GM23338 (cell line): ENCODE data around the gene KLC3. TPM values are rescaled to one million over a fixed set of nuclear protein-coding genes. Genes with fewer than 3 reads are reported as not detected.

Source experiments
- ATAC-seq: fragments of 200-7000 bp; cut with Tn5 transposase; 3 replicates; pipeline ENCODE4 v1.9.1; 2020
- DNase-seq: peaks from one replicate; pipeline ENCODE4 v3.0.0-alpha.2; 2015; ENCODE audit warnings: low spot score
- H2AFZ ChIP-seq: fragments of 200-600 bp; sonication (generic); 2 replicates; pipeline ENCODE4 v1.8.0; 2016; ENCODE audit warnings: antibody characterized with exemption, mild to moderate bottlenecking, moderate library complexity
- H3F3A ChIP-seq: fragments of 200-600 bp; sonication (generic); replicated peaks from 2 replicates; pipeline ENCODE4 v1.8.0; 2017; ENCODE audit warnings: antibody characterized with exemption, mixed run types, low read depth
- H3K27ac ChIP-seq: fragments of 200-600 bp; sonication (generic); 2 replicates; pipeline ENCODE4 v1.6.1; 2016; ENCODE audit warnings: low read depth
- H3K27me3 ChIP-seq: fragments of 200-600 bp; sonication (generic); 2 replicates; pipeline ENCODE4 v1.8.0; 2016; ENCODE audit warnings: mild to moderate bottlenecking, mixed run types, moderate library complexity; ENCODE audit not compliant: insufficient read depth
- H3K36me3 ChIP-seq: fragments of 200-600 bp; sonication (generic); 2 replicates; pipeline ENCODE4 v1.8.0; 2016; ENCODE audit warnings: mild to moderate bottlenecking; ENCODE audit not compliant: insufficient read depth
- H3K4me1 ChIP-seq: fragments of 200-600 bp; sonication (generic); 2 replicates; pipeline ENCODE4 v1.8.0; 2016; ENCODE audit warnings: mild to moderate bottlenecking, moderate library complexity; ENCODE audit not compliant: insufficient read depth
- H3K4me2 ChIP-seq: fragments of 200-600 bp; sonication (generic); 2 replicates; pipeline ENCODE4 v1.7.1; 2017; ENCODE audit warnings: mixed run types
- H3K4me3 ChIP-seq: fragments of 200-600 bp; sonication (generic); 2 replicates; pipeline ENCODE4 v1.6.1; 2016; ENCODE audit warnings: mixed run types
- H3K79me2 ChIP-seq: fragments of 200-600 bp; sonication (generic); replicated peaks from 2 replicates; pipeline ENCODE4 v1.8.0; 2017; ENCODE audit warnings: mild to moderate bottlenecking; ENCODE audit not compliant: insufficient read depth
- H3K9me2 ChIP-seq: fragments of 200-600 bp; sonication (generic); 2 replicates; pipeline ENCODE4 v1.8.0; 2017; ENCODE audit not compliant: insufficient read depth
- H4K20me1 ChIP-seq: fragments of 200-600 bp; sonication (generic); replicated peaks from 2 replicates; pipeline ENCODE4 v1.8.0; 2017; ENCODE audit warnings: mild to moderate bottlenecking; ENCODE audit not compliant: insufficient read depth
- H3K27ac Mint-ChIP-seq: 2 replicates; pipeline ENCODE4 v1.8.0; 2020; ENCODE audit warnings: inconsistent platforms, mild to moderate bottlenecking, moderate library complexity, mixed read lengths
- H3K27me3 Mint-ChIP-seq: 3 replicates; pipeline ENCODE4 v1.8.0; 2022; ENCODE audit warnings: low read depth, mild to moderate bottlenecking, moderate library complexity, mixed read lengths, inconsistent platforms; ENCODE audit not compliant: insufficient read depth, poor library complexity
- H3K36me3 Mint-ChIP-seq: 3 replicates; pipeline ENCODE4 v1.8.0; 2021; ENCODE audit warnings: low read depth, mild to moderate bottlenecking, inconsistent platforms, moderate library complexity, mixed read lengths
- H3K4me1 Mint-ChIP-seq: 3 replicates; pipeline ENCODE4 v1.8.0; 2020; ENCODE audit warnings: mild to moderate bottlenecking, inconsistent platforms, mixed read lengths
- H3K4me3 Mint-ChIP-seq: 3 replicates; pipeline ENCODE4 v1.8.0; 2021; ENCODE audit warnings: moderate library complexity, mild to moderate bottlenecking, inconsistent platforms, mixed read lengths
- H3K9me3 Mint-ChIP-seq: 3 replicates; pipeline ENCODE4 v1.8.0; 2020; ENCODE audit warnings: moderate library complexity, mild to moderate bottlenecking, inconsistent platforms, mixed read lengths
- STAT1 ChIP-seq: IDR thresholded peaks from one replicate; pipeline ENCODE4 v1.6.1; 2016; ENCODE audit warnings: antibody characterized with exemption; ENCODE audit not compliant: unreplicated experiment
- polyA plus RNA-seq: library from polyadenylated mRNA; unstranded; fragments of >200 nt; fragmentation: Nextera tagmentation; extraction: Ambion mirVana; gene quantifications from 2 replicates; pipeline ENCODE4 v1.2.1, GENCODE V29; 2016
- total RNA-seq: library from RNA; depleted of rRNA; stranded (reverse); fragments of >200 nt; shearing (Covaris generic); gene quantifications from 2 replicates; pipeline ENCODE4 v1.2.3, GENCODE V29; 2014
- TF ChIP-seq, protein P1 (sequence below): fragments of 250-450 bp; sonication (Bioruptor Pico); IDR thresholded peaks from 2 replicates; pipeline ENCODE4 v1.5.0; 2020; ENCODE audit warnings: mild to moderate bottlenecking, moderate library complexity
- TF ChIP-seq, protein P2 (sequence below): IDR thresholded peaks from one replicate; pipeline ENCODE4 v1.6.1; 2018; ENCODE audit warnings: antibody characterized with exemption; ENCODE audit not compliant: unreplicated experiment

Gene KLC3
- total and polyA plus RNA-seq, 2 experiments from 2014 or later: 3.1 to 6.4 TPM

DNA sequence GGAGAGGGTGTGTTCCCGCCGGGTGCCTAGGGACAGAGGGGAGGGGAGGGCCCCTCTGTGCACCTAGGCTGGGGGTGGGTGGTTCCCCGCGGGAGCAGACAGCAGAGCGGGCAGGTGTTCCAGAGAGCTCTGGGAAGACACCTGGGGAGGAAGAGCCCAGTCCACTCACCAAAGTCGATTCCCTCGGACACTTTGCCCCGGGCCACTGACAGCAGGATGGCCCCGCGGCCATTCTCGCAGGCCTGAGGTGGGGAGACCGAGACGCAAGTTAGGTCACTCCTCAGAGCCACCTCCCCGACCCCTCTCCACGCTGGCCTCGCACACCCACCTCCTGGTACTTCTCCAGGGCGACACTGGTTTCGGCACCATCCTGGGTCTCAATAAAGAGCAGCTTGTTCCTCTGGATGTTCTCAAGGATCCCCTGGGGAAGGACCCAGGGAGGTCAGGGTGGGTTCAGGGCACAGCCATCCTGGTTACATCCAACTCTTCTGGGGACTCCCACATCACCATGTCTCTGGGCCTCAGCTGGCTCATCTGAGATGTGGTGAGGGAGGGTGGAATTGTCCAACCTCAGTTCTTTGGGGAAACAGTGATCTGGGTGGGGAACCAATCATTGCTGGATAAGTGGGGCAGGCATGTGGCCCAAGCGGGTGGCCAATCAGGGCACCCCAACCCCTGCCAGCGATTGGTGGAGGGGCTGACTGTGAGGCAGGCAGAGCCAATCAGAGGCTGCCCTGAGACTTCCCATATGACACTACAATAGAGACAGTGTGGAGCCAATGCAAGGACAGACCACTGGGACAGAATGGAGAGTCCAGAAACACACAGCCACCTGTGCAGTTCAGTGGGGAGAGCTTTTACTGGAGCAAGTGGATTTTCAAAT is 12.6 kb downstream of the KLC3 start:
- Mint-ChIP-seq H3K9me3 (no peaks in the 10 kb centered on the region), H3K27ac (no peak overlapping the region), H3K4me3 (no peak overlapping the region), H3K36me3 (peaks cover 73% of the 10 kb centered on the region), H3K4me1 (no peaks in the 10 kb centered on the region; the same call in 1 of the 3 replicates), H3K27me3 (peaks cover 17% of the 10 kb centered on the region)
- no peaks in the 10 kb centered on the region for H3K4me1 ChIP-seq
- H3K4me2 ChIP-seq: no peak overlapping the region
- no peak overlapping the region for H3K27ac ChIP-seq
- H2AFZ ChIP-seq: no peak overlapping the region
- H3K4me3 ChIP-seq: no peak overlapping the region
- no peaks in the 10 kb centered on the region for H3K9me2 ChIP-seq
- no peak for DNase-seq
- peak; percentile 21; the same call in 1 of the 3 replicates for ATAC-seq
- H3K79me2 ChIP-seq: no peaks in the 10 kb centered on the region
- H3F3A ChIP-seq: no peaks in the 10 kb centered on the region
- H3K27me3 ChIP-seq: no peaks in the 10 kb centered on the region
- H3K36me3 ChIP-seq: peaks cover 27% of the 10 kb centered on the region; the same call in 1 of the 2 replicates
- TF ChIP-seq, protein P1, sequence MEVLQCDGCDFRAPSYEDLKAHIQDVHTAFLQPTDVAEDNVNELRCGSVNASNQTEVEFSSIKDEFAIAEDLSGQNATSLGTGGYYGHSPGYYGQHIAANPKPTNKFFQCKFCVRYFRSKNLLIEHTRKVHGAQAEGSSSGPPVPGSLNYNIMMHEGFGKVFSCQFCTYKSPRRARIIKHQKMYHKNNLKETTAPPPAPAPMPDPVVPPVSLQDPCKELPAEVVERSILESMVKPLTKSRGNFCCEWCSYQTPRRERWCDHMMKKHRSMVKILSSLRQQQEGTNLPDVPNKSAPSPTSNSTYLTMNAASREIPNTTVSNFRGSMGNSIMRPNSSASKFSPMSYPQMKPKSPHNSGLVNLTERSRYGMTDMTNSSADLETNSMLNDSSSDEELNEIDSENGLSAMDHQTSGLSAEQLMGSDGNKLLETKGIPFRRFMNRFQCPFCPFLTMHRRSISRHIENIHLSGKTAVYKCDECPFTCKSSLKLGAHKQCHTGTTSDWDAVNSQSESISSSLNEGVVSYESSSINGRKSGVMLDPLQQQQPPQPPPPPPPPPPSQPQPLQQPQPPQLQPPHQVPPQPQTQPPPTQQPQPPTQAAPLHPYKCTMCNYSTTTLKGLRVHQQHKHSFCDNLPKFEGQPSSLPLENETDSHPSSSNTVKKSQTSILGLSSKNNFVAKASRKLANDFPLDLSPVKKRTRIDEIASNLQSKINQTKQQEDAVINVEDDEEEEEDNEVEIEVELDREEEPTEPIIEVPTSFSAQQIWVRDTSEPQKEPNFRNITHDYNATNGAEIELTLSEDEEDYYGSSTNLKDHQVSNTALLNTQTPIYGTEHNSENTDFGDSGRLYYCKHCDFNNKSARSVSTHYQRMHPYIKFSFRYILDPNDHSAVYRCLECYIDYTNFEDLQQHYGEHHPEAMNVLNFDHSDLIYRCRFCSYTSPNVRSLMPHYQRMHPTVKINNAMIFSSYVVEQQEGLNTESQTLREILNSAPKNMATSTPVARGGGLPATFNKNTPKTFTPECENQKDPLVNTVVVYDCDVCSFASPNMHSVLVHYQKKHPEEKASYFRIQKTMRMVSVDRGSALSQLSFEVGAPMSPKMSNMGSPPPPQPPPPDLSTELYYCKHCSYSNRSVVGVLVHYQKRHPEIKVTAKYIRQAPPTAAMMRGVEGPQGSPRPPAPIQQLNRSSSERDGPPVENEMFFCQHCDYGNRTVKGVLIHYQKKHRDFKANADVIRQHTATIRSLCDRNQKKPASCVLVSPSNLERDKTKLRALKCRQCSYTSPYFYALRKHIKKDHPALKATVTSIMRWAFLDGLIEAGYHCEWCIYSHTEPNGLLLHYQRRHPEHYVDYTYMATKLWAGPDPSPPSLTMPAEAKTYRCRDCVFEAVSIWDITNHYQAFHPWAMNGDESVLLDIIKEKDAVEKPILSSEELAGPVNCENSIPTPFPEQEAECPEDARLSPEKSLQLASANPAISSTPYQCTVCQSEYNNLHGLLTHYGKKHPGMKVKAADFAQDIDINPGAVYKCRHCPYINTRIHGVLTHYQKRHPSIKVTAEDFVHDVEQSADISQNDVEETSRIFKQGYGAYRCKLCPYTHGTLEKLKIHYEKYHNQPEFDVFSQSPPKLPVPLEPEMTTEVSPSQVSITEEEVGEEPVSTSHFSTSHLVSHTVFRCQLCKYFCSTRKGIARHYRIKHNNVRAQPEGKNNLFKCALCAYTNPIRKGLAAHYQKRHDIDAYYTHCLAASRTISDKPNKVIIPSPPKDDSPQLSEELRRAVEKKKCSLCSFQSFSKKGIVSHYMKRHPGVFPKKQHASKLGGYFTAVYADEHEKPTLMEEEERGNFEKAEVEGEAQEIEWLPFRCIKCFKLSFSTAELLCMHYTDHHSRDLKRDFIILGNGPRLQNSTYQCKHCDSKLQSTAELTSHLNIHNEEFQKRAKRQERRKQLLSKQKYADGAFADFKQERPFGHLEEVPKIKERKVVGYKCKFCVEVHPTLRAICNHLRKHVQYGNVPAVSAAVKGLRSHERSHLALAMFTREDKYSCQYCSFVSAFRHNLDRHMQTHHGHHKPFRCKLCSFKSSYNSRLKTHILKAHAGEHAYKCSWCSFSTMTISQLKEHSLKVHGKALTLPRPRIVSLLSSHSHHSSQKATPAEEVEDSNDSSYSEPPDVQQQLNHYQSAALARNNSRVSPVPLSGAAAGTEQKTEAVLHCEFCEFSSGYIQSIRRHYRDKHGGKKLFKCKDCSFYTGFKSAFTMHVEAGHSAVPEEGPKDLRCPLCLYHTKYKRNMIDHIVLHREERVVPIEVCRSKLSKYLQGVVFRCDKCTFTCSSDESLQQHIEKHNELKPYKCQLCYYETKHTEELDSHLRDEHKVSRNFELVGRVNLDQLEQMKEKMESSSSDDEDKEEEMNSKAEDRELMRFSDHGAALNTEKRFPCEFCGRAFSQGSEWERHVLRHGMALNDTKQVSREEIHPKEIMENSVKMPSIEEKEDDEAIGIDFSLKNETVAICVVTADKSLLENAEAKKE (CRISPR knock-in tag): no peak
- TF ChIP-seq, protein P2, sequence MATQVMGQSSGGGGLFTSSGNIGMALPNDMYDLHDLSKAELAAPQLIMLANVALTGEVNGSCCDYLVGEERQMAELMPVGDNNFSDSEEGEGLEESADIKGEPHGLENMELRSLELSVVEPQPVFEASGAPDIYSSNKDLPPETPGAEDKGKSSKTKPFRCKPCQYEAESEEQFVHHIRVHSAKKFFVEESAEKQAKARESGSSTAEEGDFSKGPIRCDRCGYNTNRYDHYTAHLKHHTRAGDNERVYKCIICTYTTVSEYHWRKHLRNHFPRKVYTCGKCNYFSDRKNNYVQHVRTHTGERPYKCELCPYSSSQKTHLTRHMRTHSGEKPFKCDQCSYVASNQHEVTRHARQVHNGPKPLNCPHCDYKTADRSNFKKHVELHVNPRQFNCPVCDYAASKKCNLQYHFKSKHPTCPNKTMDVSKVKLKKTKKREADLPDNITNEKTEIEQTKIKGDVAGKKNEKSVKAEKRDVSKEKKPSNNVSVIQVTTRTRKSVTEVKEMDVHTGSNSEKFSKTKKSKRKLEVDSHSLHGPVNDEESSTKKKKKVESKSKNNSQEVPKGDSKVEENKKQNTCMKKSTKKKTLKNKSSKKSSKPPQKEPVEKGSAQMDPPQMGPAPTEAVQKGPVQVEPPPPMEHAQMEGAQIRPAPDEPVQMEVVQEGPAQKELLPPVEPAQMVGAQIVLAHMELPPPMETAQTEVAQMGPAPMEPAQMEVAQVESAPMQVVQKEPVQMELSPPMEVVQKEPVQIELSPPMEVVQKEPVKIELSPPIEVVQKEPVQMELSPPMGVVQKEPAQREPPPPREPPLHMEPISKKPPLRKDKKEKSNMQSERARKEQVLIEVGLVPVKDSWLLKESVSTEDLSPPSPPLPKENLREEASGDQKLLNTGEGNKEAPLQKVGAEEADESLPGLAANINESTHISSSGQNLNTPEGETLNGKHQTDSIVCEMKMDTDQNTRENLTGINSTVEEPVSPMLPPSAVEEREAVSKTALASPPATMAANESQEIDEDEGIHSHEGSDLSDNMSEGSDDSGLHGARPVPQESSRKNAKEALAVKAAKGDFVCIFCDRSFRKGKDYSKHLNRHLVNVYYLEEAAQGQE: no peak
- TF ChIP-seq STAT1: no peak
- peaks cover 3% of the 10 kb centered on the region for H4K20me1 ChIP-seq
